H1 (cell line): ENCODE data around the gene MAML3. TPM values are rescaled to one million over a fixed set of nuclear protein-coding genes. Genes with fewer than 3 reads are reported as not detected.

Source experiments
- CTCF ChIA-PET: fragments of 300-600 bp; sonication (Branson Sonifier 250); formaldehyde crosslinking; loops from one replicate; lab custom pipeline; 2021; ENCODE audit not compliant: partially characterized antibody; lab: Charles Lee
- POLR2A ChIA-PET: fragments of 300-600 bp; sonication (Branson Sonifier 250); formaldehyde crosslinking; loops from one replicate; lab custom pipeline; 2021; ENCODE audit warnings: inconsistent platforms; ENCODE audit not compliant: partially characterized antibody; lab: Charles Lee
- DNase-seq, 2 experiments: peaks; one replicate each; pipeline versions ENCODE4 v3.0.0 to v3.0.0-alpha.2; 2010 to 2022; ENCODE audit warnings: low spot score in 2 of 2, low read depth in 1 of 2, mixed read lengths in 1 of 2
- FAIRE-seq: peaks from 2 replicates; lab custom pipeline; 2011; peaks lifted over from hg19 to GRCh38; lab: Jason Lieb, UNC
- H2AFZ ChIP-seq: 2 replicates; pipeline ENCODE4 v1.8.1; 2012; ENCODE audit warnings: low read length, inconsistent platforms
- H2AK5ac ChIP-seq: 2 replicates; pipeline ENCODE4 v1.6.1; 2013; ENCODE audit warnings: low read depth, low read length
- H2BK120ac ChIP-seq: replicated peaks from 2 replicates; pipeline ENCODE3; 2013; ENCODE audit warnings: low read depth, low read length, inconsistent platforms
- H2BK12ac ChIP-seq: 2 replicates; pipeline ENCODE4 v1.6.1; 2013; ENCODE audit warnings: low read depth, low read length
- H2BK15ac ChIP-seq: 2 replicates; pipeline ENCODE4 v1.6.1; 2013; ENCODE audit warnings: low read length
- H2BK20ac ChIP-seq: 2 replicates; pipeline ENCODE4 v1.6.1; 2013; ENCODE audit warnings: low read length
- H2BK5ac ChIP-seq: 2 replicates; pipeline ENCODE4 v1.6.1; 2013; ENCODE audit warnings: low read depth, low read length
- H3K14ac ChIP-seq: 2 replicates; pipeline ENCODE4 v1.6.1; 2013; ENCODE audit warnings: inconsistent platforms; ENCODE audit not compliant: insufficient read length
- H3K18ac ChIP-seq: 2 replicates; pipeline ENCODE4 v1.6.1; 2013; ENCODE audit warnings: low read length; ENCODE audit errors: extremely low read depth
- H3K23ac ChIP-seq: 2 replicates; pipeline ENCODE4 v1.6.1; 2013; ENCODE audit warnings: inconsistent platforms; ENCODE audit not compliant: insufficient read length
- H3K23me2 ChIP-seq: 2 replicates; pipeline ENCODE4 v1.6.1; 2013; ENCODE audit warnings: low read depth, low read length
- H3K27ac ChIP-seq: 2 replicates; pipeline ENCODE4 v1.6.1; 2011; ENCODE audit warnings: low read depth, low read length, inconsistent platforms
- H3K27me3 ChIP-seq, 4 experiments: replicated peaks in 1 of 4; 1 replicate in 1 of 4; 2 replicates in 3 of 4; pipeline versions ENCODE4 v1.6.1 to v1.8.1; 2011 to 2013; ENCODE audit warnings: low read length in 3 of 4, mild to moderate bottlenecking in 3 of 4, inconsistent platforms in 2 of 4, mixed read lengths in 2 of 4, moderate library complexity in 1 of 4; ENCODE audit not compliant: control insufficient read depth in 3 of 4, insufficient read depth in 3 of 4; ENCODE audit errors: extremely low read depth in 1 of 4
- H3K36me3 ChIP-seq, 4 experiments: 2 replicates each; pipeline versions ENCODE4 v1.6.1 to v1.8.1; 2011 to 2013; ENCODE audit warnings: mild to moderate bottlenecking in 4 of 4, low read length in 3 of 4, moderate library complexity in 2 of 4, control low read depth in 1 of 4, inconsistent platforms in 1 of 4; ENCODE audit not compliant: insufficient read depth in 4 of 4, control insufficient read depth in 2 of 4
- H3K4ac ChIP-seq: replicated peaks from 2 replicates; pipeline ENCODE3; 2013; ENCODE audit warnings: low read length, low read depth, mixed read lengths, inconsistent platforms; ENCODE audit not compliant: insufficient read length
- H3K4me1 ChIP-seq, 4 experiments: replicated peaks in 1 of 4; 1 replicate in 1 of 4; 2 replicates in 3 of 4; pipeline versions ENCODE4 v1.6.1 to v1.8.1; 2011 to 2013; ENCODE audit warnings: low read length in 3 of 4, inconsistent platforms in 2 of 4, mixed read lengths in 1 of 4; ENCODE audit not compliant: insufficient read depth in 4 of 4, control insufficient read depth in 3 of 4
- H3K4me2 ChIP-seq, 2 experiments: 2 replicates each; pipeline versions ENCODE4 v1.6.1 to v1.8.1; 2011 to 2013; ENCODE audit warnings: low read depth in 2 of 2, low read length in 2 of 2, control low read depth in 1 of 2, inconsistent platforms in 1 of 2, mild to moderate bottlenecking in 1 of 2; ENCODE audit not compliant: insufficient read depth in 1 of 2
- H3K4me3 ChIP-seq, 4 experiments: fragments of 200-600, 300-600 bp in 1 of 4; sonication (generic), shearing (Covaris generic), sonication (Bioruptor Twin) in 1 of 4; 2 replicates each; pipeline versions ENCODE4 v1.5.1 to v1.8.1; 2011 to 2016; ENCODE audit warnings: low read length in 4 of 4, low read depth in 3 of 4, control low read depth in 2 of 4, inconsistent platforms in 2 of 4, mild to moderate bottlenecking in 2 of 4, mixed read lengths in 1 of 4, moderate library complexity in 1 of 4; ENCODE audit not compliant: insufficient read depth in 2 of 4; ENCODE audit errors: extremely low read depth in 1 of 4
- H3K56ac ChIP-seq: replicated peaks from 2 replicates; pipeline ENCODE3; 2013; ENCODE audit warnings: low read depth, mild to moderate bottlenecking, mixed read lengths, low read length, inconsistent platforms; ENCODE audit not compliant: insufficient read length
- H3K79me1 ChIP-seq: 2 replicates; pipeline ENCODE4 v1.6.1; 2013; ENCODE audit warnings: low read depth, low read length, control low read depth
- H3K79me2 ChIP-seq, 2 experiments: 2 replicates each; pipeline versions ENCODE4 v1.6.1 to v1.8.1; 2012 to 2013; ENCODE audit warnings: low read length in 2 of 2, mild to moderate bottlenecking in 2 of 2, inconsistent platforms in 1 of 2; ENCODE audit not compliant: insufficient read depth in 2 of 2, control insufficient read depth in 1 of 2
- H3K9ac ChIP-seq, 4 experiments: replicated peaks in 1 of 4; 1 replicate in 1 of 4; 2 replicates in 3 of 4; pipeline versions ENCODE4 v1.6.1 to v1.8.1; 2011 to 2013; ENCODE audit warnings: low read depth in 3 of 4, low read length in 3 of 4, control low read depth in 2 of 4, mild to moderate bottlenecking in 2 of 4, moderate library complexity in 2 of 4, inconsistent platforms in 1 of 4; ENCODE audit errors: extremely low read depth in 1 of 4
- H3K9me3 ChIP-seq, 2 experiments: 2 replicates each; pipeline versions ENCODE4 v1.6.1 to v1.8.1; 2012 to 2013; ENCODE audit warnings: mild to moderate bottlenecking in 2 of 2, moderate library complexity in 2 of 2, control low read depth in 1 of 2, inconsistent platforms in 1 of 2, low read depth in 1 of 2, low read length in 1 of 2, mixed read lengths in 1 of 2; ENCODE audit not compliant: insufficient read depth in 2 of 2
- H4K20me1 ChIP-seq, 2 experiments: replicated peaks in 1 of 2; 2 replicates each; pipeline versions ENCODE3 to v1.8.1; 2011 to 2013; ENCODE audit warnings: inconsistent platforms in 2 of 2, low read length in 2 of 2, mild to moderate bottlenecking in 1 of 2; ENCODE audit not compliant: insufficient read depth in 2 of 2, control insufficient read depth in 1 of 2
- H4K5ac ChIP-seq: 2 replicates; pipeline ENCODE4 v1.6.1; 2013; ENCODE audit warnings: low read length, low read depth, mixed read lengths, inconsistent platforms; ENCODE audit not compliant: insufficient read length
- H4K8ac ChIP-seq: 2 replicates; pipeline ENCODE4 v1.8.0; 2013; ENCODE audit warnings: mild to moderate bottlenecking, moderate library complexity, low read length, inconsistent platforms; ENCODE audit not compliant: insufficient read depth; ENCODE audit errors: extremely low read depth
- H4K91ac ChIP-seq: replicated peaks from 2 replicates; pipeline ENCODE3; 2013; ENCODE audit warnings: low read length, mixed read lengths, inconsistent platforms; ENCODE audit not compliant: insufficient read length
- CREB1 ChIP-seq: IDR thresholded peaks from 2 replicates; pipeline ENCODE4 v1.6.1; 2012; ENCODE audit warnings: inconsistent platforms
- E2F6 ChIP-seq: IDR thresholded peaks from 2 replicates; pipeline ENCODE4 v1.6.1; 2012; ENCODE audit warnings: inconsistent platforms
- SRF ChIP-seq: IDR thresholded peaks from 2 replicates; pipeline ENCODE4 v1.6.1; 2011; ENCODE audit warnings: mild to moderate bottlenecking, low read depth, low read length, moderate library complexity
- WGBS, 2 experiments: shearing (Covaris generic) in 1 of 2; methylation state at CpG; one replicate each; pipeline versions ENCODE4 v1.1.6 to v1.1.7; 2013 to 2015; ENCODE audit warnings: low lambda C conversion rate in 2 of 2, mixed read lengths in 2 of 2, inconsistent platforms in 1 of 2, low coverage in 1 of 2, missing lambda C conversion rate in 1 of 2; ENCODE audit not compliant: insufficient replicate concordance in 2 of 2, insufficient coverage in 1 of 2, insufficient read length in 1 of 2; ENCODE audit errors: extremely low coverage in 1 of 2, missing lambda C conversion rate in 1 of 2; 5-methylcytosine and 5-hydroxymethylcytosine counted together
- polyA plus RNA-seq, 7 experiments: library from polyadenylated mRNA; depleted of rRNA in 3 of 7; stranded (reverse) in 5 of 7; unstranded in 2 of 7; fragments of >200 nt in 5 of 7; fragments of 200-250 nt in 2 of 7; gene quantifications; 1 replicate in 5 of 7; 2 replicates in 1 of 7; 4 replicates in 1 of 7; pipeline versions ENCODE4 v1.2.1 to v1.2.3, GENCODE V29; 2011 to 2013; ENCODE audit warnings: missing spikeins in 2 of 7, mixed read lengths in 2 of 7
- total RNA-seq: library from RNA; stranded (reverse); fragmentation: NEBNext Ultra II Directional; extraction: Animal tissue kit (Norgen Biotek cat#: 25700); gene quantifications from 2 replicates; pipeline ENCODE4 v1.2.1, GENCODE V29; 2021

Gene MAML3
- total and polyA plus RNA-seq, 2 of the 8 experiments (the other 6 are each of a cell fraction or from before 2014, with no cell fraction given) = 2.1 to 5.7 TPM

GRCh38 chr4:140136509-140136908, 17.5 kb downstream of the MAML3 start:
- Histone ChIP-seq H4K5ac (no peak overlapping the region), H3K4me1 (peaks cover 0 to 14% (median 3%) of the 10 kb centered on the region in 4 experiments; a peak in 3 of 7 replicates), H3K9ac (no peak overlapping the region), H4K91ac (no peak overlapping the region), H3K4ac (no peak overlapping the region), H3K79me1 (no peaks in the 10 kb centered on the region; the same call in 1 of the 2 replicates), H3K27me3 (no peaks in the 10 kb centered on the region), H2BK15ac (no peak overlapping the region), H2AK5ac (no peak overlapping the region), H3K23ac (no peak overlapping the region), H2BK5ac (no peak overlapping the region), H3K79me2 (no peaks in the 10 kb centered on the region), H3K56ac (no peak overlapping the region), H3K36me3 (no peaks in the 10 kb centered on the region), H2BK120ac (no peak overlapping the region), H4K8ac (no peak overlapping the region), H3K14ac (no peak overlapping the region), H3K18ac (no peak overlapping the region), H2BK12ac (no peak overlapping the region), H2AFZ (no peak overlapping the region), H3K23me2 (no peaks in the 10 kb centered on the region), H3K4me2 (no peak overlapping the region), H3K4me3 (no peak overlapping the region), H3K27ac (no peak overlapping the region), H4K20me1 (no peaks in the 10 kb centered on the region), H2BK20ac (no peak overlapping the region), H3K9me3 (no peaks in the 10 kb centered on the region; a peak in 1 of 4 replicates)
- CTCF ChIA-PET = no interaction called here
- POLR2A ChIA-PET = interaction anchor here (0.6 to 2.2 kb wide), 2 partner anchors 14 to 16 kb away, joined by 3 to 11 read pairs; no protein-coding TSS in a partner anchor
- FAIRE-seq (no peak), DNase-seq (no peak)
- TF ChIP-seq CREB1 (no peak), E2F6 (no peak), SRF (no peak)
- 92% methylated on average over 4 of the region's 4 CpGs; no CpG with 5 or more reads in 1 of the 2 experiments for WGBS, 2 experiments
